IPS-20b (cell line): Measurements from ENCODE around the gene ELOVL2.
"Not testable (repeated sequence)": the region's sequence is repeated elsewhere in the genome, so short reads cannot be mapped to it uniquely, and the experiment has no call there.

ENCODE experiments used
- H3K27ac ChIP-seq: one replicate; pipeline ENCODE4 v1.5.1; 2013; ENCODE audit warnings: low read length
- H3K27me3 ChIP-seq: 2 replicates; pipeline ENCODE4 v1.6.1; 2013; ENCODE audit warnings: mild to moderate bottlenecking, low read length, inconsistent platforms; ENCODE audit not compliant: insufficient read depth
- H3K36me3 ChIP-seq: 2 replicates; pipeline ENCODE4 v1.6.1; 2013; ENCODE audit warnings: low read depth, mild to moderate bottlenecking, inconsistent platforms, low read length, moderate library complexity; ENCODE audit not compliant: insufficient read depth
- H3K4me1 ChIP-seq: 2 replicates; pipeline ENCODE4 v1.6.1; 2013; ENCODE audit warnings: mild to moderate bottlenecking, control low read depth, inconsistent platforms, low read length, moderate library complexity; ENCODE audit not compliant: insufficient read depth
- H3K4me3 ChIP-seq: 2 replicates; pipeline ENCODE4 v1.5.1; 2013; ENCODE audit warnings: mild to moderate bottlenecking, low read length, inconsistent platforms
- H3K9ac ChIP-seq: 2 replicates; pipeline ENCODE4 v1.6.1; 2013; ENCODE audit warnings: low read depth, mild to moderate bottlenecking, inconsistent platforms, low read length, moderate library complexity
- H3K9me3 ChIP-seq: 2 replicates; pipeline ENCODE4 v1.6.1; 2013; ENCODE audit warnings: mild to moderate bottlenecking, low read depth, low read length, inconsistent platforms; ENCODE audit not compliant: insufficient read depth

The ELOVL2 gene

DNA sequence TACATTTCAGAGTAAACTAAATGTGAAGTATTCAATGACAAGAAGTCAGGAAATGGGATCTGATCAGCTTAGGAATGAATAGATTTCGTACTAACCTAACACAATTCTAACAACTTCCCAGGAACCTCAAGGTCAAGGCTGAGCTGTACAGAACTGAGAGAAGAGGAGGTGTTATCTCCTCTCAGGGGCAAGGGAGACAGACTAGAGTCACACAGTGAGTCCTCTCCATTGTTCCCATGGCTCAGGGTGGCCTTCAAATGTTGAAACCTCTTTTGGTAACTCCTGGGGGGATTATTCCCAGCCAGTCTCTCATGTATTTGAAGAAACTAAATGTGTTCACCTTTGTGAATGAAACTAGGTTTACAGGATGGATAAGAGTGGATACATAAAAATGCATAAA, 27.7 kb downstream of the ELOVL2 start:
- H3K36me3 ChIP-seq: no peaks in the 10 kb centered on the region
- peaks cover 6% of the 10 kb centered on the region for H3K4me1 ChIP-seq
- H3K4me3 ChIP-seq: no peak overlapping the region
- no peak overlapping the region for H3K27ac ChIP-seq
- H3K27me3 ChIP-seq: no peaks in the 10 kb centered on the region
- H3K9me3 ChIP-seq: no peaks in the 10 kb centered on the region
- H3K9ac ChIP-seq: no peak overlapping the region

DNA sequence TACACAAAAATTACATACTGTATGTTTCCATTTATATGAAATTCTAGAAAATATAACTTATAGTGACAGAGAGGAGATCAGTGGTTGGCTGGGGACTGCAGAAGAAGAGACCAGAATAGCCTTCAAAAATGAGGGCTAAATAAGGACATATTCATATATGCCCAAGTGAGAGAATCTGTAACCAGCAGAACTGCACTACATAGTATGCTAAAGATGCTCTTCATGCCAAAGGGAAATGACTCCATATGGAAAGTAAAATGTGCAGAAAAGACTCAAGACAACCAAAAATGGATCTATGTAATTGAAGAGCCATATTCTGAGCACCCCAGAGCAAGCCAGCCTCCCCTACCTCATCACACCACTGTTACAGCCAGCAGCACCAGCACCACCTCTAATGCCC, 29.0 kb downstream of the ELOVL2 start:
- no peaks in the 10 kb centered on the region for H3K36me3 ChIP-seq

DNA sequence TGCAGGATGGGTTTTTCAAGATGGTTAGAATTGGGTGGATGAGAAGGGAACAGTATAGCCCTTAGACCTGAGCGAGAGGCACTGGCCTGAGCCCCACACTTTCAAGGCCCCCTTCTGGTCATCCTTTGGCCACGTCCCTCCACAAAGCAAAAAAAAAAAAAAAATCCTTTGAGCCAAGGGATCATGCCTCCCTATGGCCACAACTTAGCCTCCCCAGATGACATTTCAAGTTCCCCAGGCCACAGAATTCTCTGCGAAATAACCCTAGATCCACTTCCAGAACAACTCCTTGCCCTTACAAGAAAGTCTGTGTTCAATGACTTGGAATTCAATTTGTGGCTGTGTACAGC, 30.4 kb downstream of the ELOVL2 start:
- H3K9ac ChIP-seq: no peak overlapping the region
- no peak overlapping the region for H3K4me3 ChIP-seq

More for the DNA sequence above, 29.0 kb downstream of the ELOVL2 start:
- Histone ChIP-seq H3K9ac (no peak overlapping the region), H3K9me3 (no peaks in the 10 kb centered on the region), H3K27ac (no peak overlapping the region), H3K4me1 (peaks cover 7% of the 10 kb centered on the region), H3K27me3 (no peaks in the 10 kb centered on the region), H3K4me3 (no peak overlapping the region)

DNA sequence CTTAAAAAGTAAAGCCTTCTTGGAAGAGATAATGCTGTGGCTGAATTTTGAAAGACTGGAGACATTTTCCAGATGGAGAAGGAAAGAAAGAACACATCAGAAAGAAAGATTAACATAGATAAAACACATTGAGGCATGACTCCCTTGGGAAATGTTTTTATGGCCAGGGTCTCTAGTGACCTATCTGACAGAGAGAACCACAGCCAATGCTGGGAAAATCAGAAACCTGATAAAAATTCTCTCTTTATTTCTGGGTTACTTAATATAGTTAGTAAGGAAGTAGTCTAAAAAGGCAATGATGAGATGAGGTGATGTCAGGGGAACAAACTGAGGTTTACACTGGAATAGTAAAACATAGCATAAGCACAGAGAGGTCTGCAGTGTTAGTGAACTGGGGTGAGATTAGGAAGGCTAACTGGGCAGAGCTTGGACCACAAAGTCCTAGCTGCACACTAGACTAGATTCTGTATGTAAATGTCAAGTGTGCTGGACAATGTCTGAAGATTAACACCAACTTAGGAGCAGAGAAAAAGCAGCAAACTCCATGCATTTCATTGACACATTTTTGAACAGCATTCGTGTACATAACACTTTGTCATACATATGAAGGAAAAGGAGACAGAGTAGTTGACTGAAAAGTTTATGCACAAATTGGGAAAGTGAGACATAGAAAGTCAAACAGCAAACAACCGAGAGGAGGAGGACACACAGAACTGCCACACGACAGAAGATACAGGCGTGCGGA, 31.0 kb downstream of the ELOVL2 start:
- Histone ChIP-seq H3K36me3 (no peaks in the 10 kb centered on the region), H3K27me3 (no peaks in the 10 kb centered on the region), H3K9ac (no peak overlapping the region), H3K9me3 (no peaks in the 10 kb centered on the region), H3K4me3 (no peak overlapping the region), H3K27ac (no peak overlapping the region), H3K4me1 (peaks cover 13% of the 10 kb centered on the region)

More for the DNA sequence above, 30.4 kb downstream of the ELOVL2 start:
- Histone ChIP-seq H3K36me3 (no peaks in the 10 kb centered on the region), H3K27ac (no peak overlapping the region), H3K9me3 (no peaks in the 10 kb centered on the region), H3K4me1 (peaks cover 11% of the 10 kb centered on the region), H3K27me3 (no peaks in the 10 kb centered on the region)

DNA sequence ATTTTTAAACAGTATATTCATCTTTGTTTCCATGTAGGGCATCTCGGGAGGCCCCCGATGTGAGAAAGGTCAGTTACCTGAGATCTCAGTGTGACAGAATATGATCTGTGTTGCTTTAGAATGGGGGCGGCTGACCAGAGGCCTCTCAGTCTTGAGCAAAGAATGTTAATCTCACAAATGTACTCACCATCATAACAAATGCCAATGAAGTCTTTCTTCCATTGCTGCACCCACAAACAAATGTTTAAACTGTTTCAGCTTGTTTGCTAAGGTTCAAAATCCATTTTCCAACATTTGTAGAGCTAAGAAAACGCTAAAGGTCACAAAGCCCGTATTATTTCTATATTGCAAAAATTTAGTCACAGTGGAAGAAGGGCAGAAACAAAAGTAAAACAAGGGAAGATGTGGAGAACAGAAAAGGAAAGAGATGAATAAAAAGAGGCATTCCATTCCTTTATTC, 31.8 kb downstream of the ELOVL2 start:
- H3K9ac ChIP-seq: no peak overlapping the region
- no peaks in the 10 kb centered on the region for H3K27me3 ChIP-seq
- H3K4me3 ChIP-seq: no peak overlapping the region
- H3K9me3 ChIP-seq: no peaks in the 10 kb centered on the region
- peaks cover 14% of the 10 kb centered on the region for H3K4me1 ChIP-seq
- H3K36me3 ChIP-seq: no peaks in the 10 kb centered on the region
- no peak overlapping the region for H3K27ac ChIP-seq

DNA sequence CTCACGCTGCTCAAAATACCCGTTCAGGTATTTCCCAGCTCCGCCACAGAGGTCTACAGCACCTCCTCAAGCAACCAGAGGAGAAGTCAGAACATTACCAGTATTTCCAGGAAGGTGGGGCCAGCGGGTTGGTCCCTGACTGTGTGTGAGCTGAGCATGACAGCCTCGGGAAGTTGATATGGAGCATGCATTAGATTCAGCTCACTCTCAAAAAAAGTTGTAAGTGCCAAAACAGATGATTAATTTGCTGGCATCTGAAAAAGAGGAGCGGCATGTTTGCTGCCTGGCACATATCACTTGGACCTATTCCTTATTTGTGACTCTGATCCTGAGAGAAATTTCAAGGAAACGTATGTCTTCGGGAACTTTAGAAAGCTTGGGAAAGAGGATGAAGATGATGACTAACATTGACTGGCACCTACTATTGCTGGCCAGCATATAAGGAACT, 32.3 kb downstream of the ELOVL2 start:
- Histone ChIP-seq H3K9me3 (no peaks in the 10 kb centered on the region), H3K27ac (no peak overlapping the region), H3K9ac (no peak overlapping the region), H3K36me3 (no peaks in the 10 kb centered on the region), H3K4me3 (no peak overlapping the region), H3K27me3 (no peaks in the 10 kb centered on the region), H3K4me1 (peaks cover 14% of the 10 kb centered on the region)

DNA sequence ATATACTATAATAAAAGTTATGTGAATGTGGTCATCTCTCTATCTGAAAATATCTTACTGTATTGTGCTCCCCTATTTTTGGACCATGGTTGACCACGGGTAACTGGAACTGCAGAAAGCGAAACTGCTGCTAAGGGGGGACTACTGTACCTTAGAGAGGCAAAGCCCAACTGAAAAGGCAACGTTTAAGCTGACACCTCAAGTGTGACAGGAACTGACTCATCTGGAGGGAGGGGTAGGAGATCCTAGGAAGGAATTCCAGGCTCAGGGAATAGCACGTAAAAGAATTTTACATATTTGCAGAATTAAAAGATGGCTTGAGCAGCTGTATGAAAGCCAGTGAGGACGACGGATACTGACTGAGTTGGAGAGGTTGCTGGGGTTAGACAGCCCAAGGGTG, 34.8 kb downstream of the ELOVL2 start:
- no peak overlapping the region for H3K4me3 ChIP-seq

DNA sequence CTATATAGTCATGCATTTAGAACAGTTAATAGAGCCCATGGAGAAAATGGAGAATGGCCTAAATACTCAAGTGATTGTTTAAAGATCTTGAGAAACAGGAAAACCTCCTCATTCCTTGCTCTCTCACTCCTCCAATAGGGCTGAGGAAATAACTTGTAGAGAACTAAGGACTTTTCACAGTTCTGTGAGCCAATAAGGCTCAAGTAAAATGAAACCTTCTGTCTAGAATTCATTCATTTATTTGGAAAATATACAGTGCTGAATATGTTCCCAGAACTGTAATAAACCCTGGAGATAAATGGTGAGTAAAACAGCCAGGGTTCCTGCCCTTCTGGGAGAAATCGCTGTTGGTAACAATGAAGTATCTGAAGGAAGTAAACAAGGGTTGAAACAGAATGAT, 35.3 kb downstream of the ELOVL2 start:
- Histone ChIP-seq H3K36me3 (no peaks in the 10 kb centered on the region), H3K27me3 (no peaks in the 10 kb centered on the region), H3K4me3 (no peak overlapping the region), H3K27ac (no peak overlapping the region), H3K4me1 (peaks cover 14% of the 10 kb centered on the region), H3K9me3 (no peaks in the 10 kb centered on the region), H3K9ac (no peak overlapping the region)

More for the DNA sequence above, 34.8 kb downstream of the ELOVL2 start:
- Histone ChIP-seq H3K4me1 (peaks cover 14% of the 10 kb centered on the region), H3K9me3 (no peaks in the 10 kb centered on the region), H3K9ac (no peak overlapping the region), H3K27ac (no peak overlapping the region), H3K36me3 (no peaks in the 10 kb centered on the region), H3K27me3 (no peaks in the 10 kb centered on the region)

DNA sequence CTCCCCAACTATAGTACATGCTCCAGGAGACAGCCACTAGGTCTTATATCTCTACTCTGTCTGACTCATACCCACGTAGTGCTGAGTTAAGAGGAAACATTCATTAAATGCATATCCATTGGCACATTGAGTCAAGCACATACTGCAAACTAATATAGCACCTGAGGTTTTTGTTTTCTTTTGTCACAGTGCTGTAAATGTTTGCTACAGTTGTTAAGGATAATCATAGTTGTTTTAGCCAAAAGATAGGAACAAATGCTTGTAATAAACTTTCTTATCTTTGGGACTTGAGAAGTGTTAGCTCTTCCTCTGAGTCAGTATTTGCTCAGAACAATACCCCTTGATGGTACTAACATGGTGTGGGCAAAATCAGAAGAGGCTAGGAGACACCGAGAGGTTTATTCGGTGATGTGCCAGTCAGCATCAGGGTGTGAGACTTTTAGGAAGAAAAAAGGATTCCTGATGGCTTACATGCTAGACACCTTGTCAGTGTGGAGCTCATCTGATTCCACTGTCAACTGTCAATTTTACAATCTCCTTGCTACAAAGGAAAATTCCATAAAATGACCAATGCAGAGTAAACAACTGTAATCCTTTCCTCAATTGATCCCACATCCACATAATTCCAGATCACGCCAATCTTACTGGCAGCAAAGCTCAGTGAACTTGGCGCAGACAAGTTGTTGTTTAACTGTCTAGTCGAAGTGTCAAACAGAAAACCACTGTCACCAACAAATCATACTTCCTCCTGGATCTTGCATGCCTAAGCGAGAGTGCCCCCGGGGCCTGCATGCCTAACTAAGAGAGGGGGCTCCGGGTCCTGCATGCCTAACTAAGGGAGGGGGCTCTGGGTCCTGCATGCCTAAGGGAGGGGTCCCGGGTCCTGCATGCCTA, 36.1 kb downstream of the ELOVL2 start:
- Histone ChIP-seq H3K4me1 (peaks cover 14% of the 10 kb centered on the region), H3K27ac (no peak overlapping the region), H3K4me3 (no peak overlapping the region), H3K27me3 (no peaks in the 10 kb centered on the region), H3K9ac (no peak overlapping the region), H3K36me3 (no peaks in the 10 kb centered on the region), H3K9me3 (no peaks in the 10 kb centered on the region)

DNA sequence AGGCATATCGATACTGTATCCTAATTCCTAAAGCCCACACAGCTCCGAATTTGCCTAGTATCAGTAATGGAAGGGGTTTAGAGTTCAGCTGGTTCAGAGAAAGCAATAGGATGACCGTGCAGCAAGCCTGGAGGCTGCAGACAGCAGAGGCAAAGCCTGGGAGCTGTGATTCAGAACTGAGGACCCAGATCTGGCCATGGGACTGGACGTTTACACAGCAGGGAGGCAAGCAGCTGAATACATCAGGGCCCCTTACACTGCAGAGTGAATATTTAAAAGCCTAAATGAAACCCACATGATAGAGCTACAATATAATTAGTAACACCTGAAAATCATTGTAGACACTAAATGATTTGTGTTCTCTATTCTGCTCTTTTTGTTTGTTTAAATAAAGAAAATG, 38.0 kb downstream of the ELOVL2 start:
- H3K9me3 ChIP-seq: no peaks in the 10 kb centered on the region
- no peak overlapping the region for H3K9ac ChIP-seq
- no peaks in the 10 kb centered on the region for H3K36me3 ChIP-seq
- H3K27me3 ChIP-seq: no peaks in the 10 kb centered on the region
- H3K27ac ChIP-seq: no peak overlapping the region
- no peak overlapping the region for H3K4me3 ChIP-seq
- peaks cover 7% of the 10 kb centered on the region; the same call in 1 of the 2 replicates for H3K4me1 ChIP-seq

DNA sequence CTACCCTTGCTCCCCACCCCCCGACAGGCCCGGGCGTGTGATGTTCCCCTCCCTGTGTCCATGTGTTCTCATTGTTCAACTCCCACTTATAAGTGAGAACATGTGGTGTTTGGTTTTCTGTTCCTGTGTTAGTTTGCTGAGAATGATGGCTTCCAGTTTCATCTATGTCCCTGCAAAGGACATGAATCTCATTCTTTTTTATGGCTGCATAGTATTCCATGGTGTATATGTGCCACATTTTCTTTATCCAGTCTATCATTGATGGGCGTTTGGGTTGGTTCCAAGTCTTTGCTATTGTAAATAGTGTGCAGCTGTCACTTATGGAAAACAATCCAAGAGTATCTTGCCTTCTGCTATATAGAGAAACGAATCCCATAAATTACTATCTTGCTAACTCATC, 40.8 kb downstream of the ELOVL2 start:
- H3K9ac ChIP-seq, H3K36me3 ChIP-seq, H3K27ac ChIP-seq, H3K4me3 ChIP-seq, H3K9me3 ChIP-seq, H3K27me3 ChIP-seq, H3K4me1 ChIP-seq: not testable (repeated sequence)

DNA sequence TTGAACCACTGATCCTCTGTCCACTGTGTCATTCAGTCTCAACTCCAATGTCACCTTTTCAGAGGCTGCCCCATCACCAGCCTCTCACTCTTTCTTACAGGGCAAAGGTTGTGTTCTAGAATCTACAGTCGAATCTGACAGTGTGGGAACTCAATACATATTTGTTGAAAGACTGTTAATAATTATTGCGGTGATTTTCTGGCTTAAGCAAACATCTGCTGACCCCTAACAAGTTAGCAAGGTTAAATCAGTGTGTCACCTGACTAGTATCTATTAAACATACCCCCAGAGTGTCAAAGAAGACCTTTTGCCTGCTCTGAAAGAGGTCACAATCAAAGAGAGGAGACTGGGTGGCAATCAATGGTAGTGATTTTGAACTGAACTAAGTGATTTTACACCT, 41.9 kb downstream of the ELOVL2 start:
- Histone ChIP-seq H3K27me3 (no peaks in the 10 kb centered on the region), H3K9ac (no peak overlapping the region), H3K27ac (no peak overlapping the region), H3K4me3 (no peak overlapping the region), H3K9me3 (no peaks in the 10 kb centered on the region), H3K4me1 (no peaks in the 10 kb centered on the region), H3K36me3 (no peaks in the 10 kb centered on the region)
